Kidney epithelial cell (primary cell): ENCODE data around the gene IGFL2. TPM values are rescaled to one million over a fixed set of nuclear protein-coding genes. Genes with fewer than 3 reads are reported as not detected.

Experiments used
- DNase-seq: peaks from one replicate; pipeline ENCODE4 v3.0.0-alpha.2; 2010; ENCODE audit warnings: low read depth
- H3K27me3 ChIP-seq: 2 replicates; pipeline ENCODE4 v1.6.0; 2011; ENCODE audit warnings: low read length; ENCODE audit not compliant: control insufficient read depth, insufficient read depth
- H3K36me3 ChIP-seq: 2 replicates; pipeline ENCODE4 v1.5.1; 2011; ENCODE audit warnings: low read length; ENCODE audit not compliant: control insufficient read depth, insufficient read depth
- H3K4me3 ChIP-seq: 2 replicates; pipeline ENCODE4 v1.5.1; 2011; ENCODE audit warnings: low read depth, mild to moderate bottlenecking, control low read depth, low read length
- CTCF ChIP-seq: IDR thresholded peaks from 2 replicates; pipeline ENCODE4 v1.5.1; 2011; ENCODE audit warnings: mild to moderate bottlenecking, moderate library complexity, low read length, control low read depth, inconsistent platforms; ENCODE audit not compliant: insufficient read depth, poor library complexity, severe bottlenecking
- total RNA-seq: library from RNA; depleted of rRNA; stranded (reverse); fragments of >200 nt; gene quantifications from 2 replicates; pipeline ENCODE4 v1.2.3, GENCODE V29; 2015

Gene IGFL2
- total RNA-seq, 1 donor from 2014 or later, result not detected

- no peak for DNase-seq
- peaks cover 9% of the 10 kb centered on the region for H3K27me3 ChIP-seq
These were observed 23.4 kb upstream of the IGFL2 start, which contains the start of gene IGFL3 for GRCh38 chr19:46124638-46125115. IGFL3 (minus strand) TSS chr19:46124688; CDS start chr19:46124649, 39 bp downstream.

GRCh38 chr19:46125447-46125846 is 22.6 kb upstream of the IGFL2 start:
- peaks cover 9% of the 10 kb centered on the region for H3K27me3 ChIP-seq
- no peaks in the 10 kb centered on the region for H3K36me3 ChIP-seq
- no peak for DNase-seq

More at GRCh38 chr19:46124638-46125115, 23.4 kb upstream of the IGFL2 start, which contains the start of gene IGFL3:
- Histone ChIP-seq H3K4me3 (no peak within 1 kb of the TSS), H3K36me3 (no peaks in the 10 kb centered on the region)
- no peak for TF ChIP-seq CTCF

GRCh38 chr19:46126086-46126580 is 21.9 kb upstream of the IGFL2 start:
- H3K27me3 ChIP-seq, result peaks cover 9% of the 10 kb centered on the region
- no peak for DNase-seq
- no peak overlapping the region for H3K4me3 ChIP-seq
- TF ChIP-seq CTCF, result no peak
- no peaks in the 10 kb centered on the region for H3K36me3 ChIP-seq

More at GRCh38 chr19:46125447-46125846, 22.6 kb upstream of the IGFL2 start:
- H3K4me3 ChIP-seq, result no peak overlapping the region
- TF ChIP-seq CTCF, result no peak

- Histone ChIP-seq H3K27me3 (no peaks in the 10 kb centered on the region), H3K36me3 (no peaks in the 10 kb centered on the region), H3K4me3 (no peak overlapping the region)
- no peak for TF ChIP-seq CTCF
- no peak for DNase-seq
These were observed 16.4 kb upstream of the IGFL2 start for GRCh38 chr19:46131485-46132143.

GRCh38 chr19:46132508-46133100 is 15.4 kb upstream of the IGFL2 start:
- no peak overlapping the region for H3K4me3 ChIP-seq

More at GRCh38 chr19:46132508-46133100, 15.4 kb upstream of the IGFL2 start:
- TF ChIP-seq CTCF, result no peak
- no peak for DNase-seq
- Histone ChIP-seq H3K36me3 (no peaks in the 10 kb centered on the region), H3K27me3 (no peaks in the 10 kb centered on the region)
